NCI-H345 treated with DMSO at 0.1 percent for 48 hours (cell line): ENCODE data around the gene LMBRD1.

Experiments
- DNase-seq: peaks from one replicate; lab custom pipeline; 2025; ENCODE audit not compliant: unreplicated experiment; lab: John Stamatoyannopoulos, UW

LMBRD1 gene

GRCh38 chr6:69643688-69644087 is 153.1 kb downstream of the LMBRD1 start:
- no peak for DNase-seq

- no peak for DNase-seq
Observed at GRCh38 chr6:69632932-69633331, 163.9 kb downstream of the LMBRD1 start.

GRCh38 chr6:69631552-69632346 is 165.1 kb downstream of the LMBRD1 start:
- no peak for DNase-seq

- DNase-seq: no peak
Observed at GRCh38 chr6:69630767-69631166, 166.0 kb downstream of the LMBRD1 start.

- DNase-seq: no peak
Observed at GRCh38 chr6:69627625-69628024, 169.2 kb downstream of the LMBRD1 start.

- DNase-seq: no peak
Observed at GRCh38 chr6:69624944-69625343, 171.9 kb downstream of the LMBRD1 start.
